Prostate gland (tissue), 2 donors: Measurements from ENCODE around the gene GLRA2. TPM values are rescaled to one million over a fixed set of nuclear protein-coding genes. Genes with fewer than 3 reads are reported as not detected.

Experiments
- DNase-seq: peaks from one replicate; pipeline ENCODE4 v3.0.0-alpha.2; 2019; ENCODE audit warnings: low spot score
- H3K27ac ChIP-seq, 2 donors: fragments of 200-600 bp; sonication (generic); 2 replicates each; pipeline ENCODE4 v1.5.1; 2017 to 2019
- H3K27me3 ChIP-seq: fragments of 200-600 bp; sonication (generic); replicated peaks from 2 replicates; pipeline ENCODE4 v1.5.1; 2019; ENCODE audit not compliant: insufficient read depth
- H3K36me3 ChIP-seq, 2 donors: fragments of 200-600 bp; sonication (generic); 1 replicate in 1 of 2; 2 replicates in 1 of 2; pipeline versions ENCODE4 v1.5.1 to v1.8.1; 2017 to 2019
- H3K4me1 ChIP-seq: fragments of 200-600 bp; sonication (generic); replicated peaks from 2 replicates; pipeline ENCODE4 v1.5.1; 2019
- H3K4me3 ChIP-seq, 2 donors: fragments of 200-600 bp; sonication (generic); 2 replicates each; pipeline ENCODE4 v1.5.1; 2017 to 2019
- H3K9me3 ChIP-seq: fragments of 200-600 bp; sonication (generic); 2 replicates; pipeline ENCODE4 v1.5.1; 2017
- CTCF ChIP-seq, 4 experiments: fragments of 200-600 bp in 2 of 4; fragments of 450-650 bp in 2 of 4; sonication (generic) in 2 of 4; IDR thresholded peaks; 1 replicate in 3 of 4; 2 replicates in 1 of 4; pipeline ENCODE4 v1.5.1; 2016 to 2019; ENCODE audit warnings: antibody characterized with exemption in 4 of 4, mild to moderate bottlenecking in 2 of 4, moderate library complexity in 2 of 4
- POLR2A ChIP-seq: fragments of 450-650 bp; IDR thresholded peaks from one replicate; pipeline ENCODE4 v1.6.1; 2016; ENCODE audit warnings: antibody characterized with exemption, mild to moderate bottlenecking
- POLR2AphosphoS5 ChIP-seq: sonication (generic); formaldehyde crosslinking; IDR thresholded peaks from one replicate; pipeline ENCODE4 v1.6.1; 2017; ENCODE audit warnings: antibody characterized with exemption
- WGBS: methylation state at CpG from one replicate; pipeline ENCODE4 v1.1.5; 2018; 5-methylcytosine and 5-hydroxymethylcytosine counted together
- intact Hi-C: fragments of 100-400 bp; cut with DNase I; formaldehyde crosslinking; loops from one replicate; pipeline ENCODE4 v1.14.2; 2022
- total RNA-seq, 2 donors: library from RNA; depleted of rRNA; stranded (reverse); fragments of >200 nt; gene quantifications; one replicate each; pipeline ENCODE4 v1.1.0, GENCODE V29; 2016

GLRA2 gene
- total RNA-seq, 2 donors from 2014 or later: not detected

- H3K4me3 ChIP-seq: no peak overlapping the region
- no peak for TF ChIP-seq CTCF (IDR thresholded peaks at IDR 0.05)
- no peak for TF ChIP-seq POLR2AphosphoS5
- TF ChIP-seq POLR2A: no peak
- no peaks in the 10 kb centered on the region for H3K4me1 ChIP-seq
- 3% methylated on average over 5 of the region's 5 CpGs for WGBS
- H3K9me3 ChIP-seq: no peaks in the 10 kb centered on the region
- H3K27ac ChIP-seq: no peak overlapping the region
- H3K27me3 ChIP-seq: no peaks in the 10 kb centered on the region
- intact Hi-C loops: no loop called here
- no peaks in the 10 kb centered on the region for H3K36me3 ChIP-seq
- peak; percentile 21 for DNase-seq
Measured at GRCh38 chrX:14501327-14501726, 28.0 kb upstream of the GLRA2 start.

- Histone ChIP-seq H3K27me3 (no peaks in the 10 kb centered on the region), H3K36me3 (no peaks in the 10 kb centered on the region), H3K4me3 (no peak overlapping the region), H3K4me1 (no peaks in the 10 kb centered on the region), H3K27ac (no peak overlapping the region), H3K9me3 (no peaks in the 10 kb centered on the region)
- intact Hi-C loops: no loop called here
- TF ChIP-seq CTCF (IDR thresholded peaks at IDR 0.05) (no peak), POLR2A (no peak), POLR2AphosphoS5 (no peak)
- 33% methylated on average over 1 of the region's 1 CpG for WGBS
- no peak for DNase-seq
Measured at GRCh38 chrX:14504960-14505538, 24.3 kb upstream of the GLRA2 start.

GRCh38 chrX:14505648-14506047 is 23.7 kb upstream of the GLRA2 start:
- Histone ChIP-seq H3K9me3 (no peaks in the 10 kb centered on the region), H3K4me1 (no peaks in the 10 kb centered on the region), H3K27me3 (no peaks in the 10 kb centered on the region), H3K27ac (no peak overlapping the region), H3K4me3 (no peak overlapping the region), H3K36me3 (no peaks in the 10 kb centered on the region)
- DNase-seq: no peak
- TF ChIP-seq CTCF (IDR thresholded peaks at IDR 0.05): no peak
- no peak for TF ChIP-seq POLR2A
- TF ChIP-seq POLR2AphosphoS5: no peak
- 69% methylated on average over 1 of the region's 1 CpG for WGBS
- intact Hi-C loops: no loop called here

- Histone ChIP-seq H3K27ac (no peak overlapping the region), H3K4me3 (no peak overlapping the region), H3K36me3 (no peaks in the 10 kb centered on the region)
Measured at GRCh38 chrX:14506866-14507265, 22.5 kb upstream of the GLRA2 start.

More at GRCh38 chrX:14506866-14507265, 22.5 kb upstream of the GLRA2 start:
- TF ChIP-seq POLR2AphosphoS5: no peak
- TF ChIP-seq CTCF (IDR thresholded peaks at IDR 0.05): no peak
- TF ChIP-seq POLR2A: no peak
- DNase-seq: no peak
- Histone ChIP-seq H3K27me3 (no peaks in the 10 kb centered on the region), H3K9me3 (no peaks in the 10 kb centered on the region), H3K4me1 (no peaks in the 10 kb centered on the region)
- intact Hi-C loops: no loop called here
